Pancreas (tissue), 10 donors: ENCODE results near the gene CRYGD. TPM values are rescaled to one million over a fixed set of nuclear protein-coding genes. Genes with fewer than 3 reads are reported as not detected.
"Not testable (repeated sequence)": the region's sequence is repeated elsewhere in the genome, so short reads cannot be mapped to it uniquely, and the experiment has no call there.

ENCODE experiments used
- ATAC-seq, 4 donors: fragments of 200-7000 bp; cut with Tn5 transposase; one replicate each; pipeline versions ENCODE4 v1.8.0 to v1.9.1; 2020; ENCODE audit warnings: mild to moderate bottlenecking in 4 of 4, moderate library complexity in 4 of 4
- DNase-seq, 6 donors: peaks; one replicate each; pipeline ENCODE4 v3.0.0-alpha.2; 2020
- FAIRE-seq: peaks from 2 replicates; lab custom pipeline; 2012; peaks lifted over from hg19 to GRCh38; lab: Jason Lieb, UNC
- H3K27ac ChIP-seq, 4 donors: fragments of 200-600 bp; sonication (generic); 1 replicate in 3 of 4; 2 replicates in 1 of 4; pipeline versions ENCODE4 v1.5.0 to v1.8.0; 2020
- H3K27me3 ChIP-seq, 4 donors: fragments of 200-600 bp; one replicate each; pipeline ENCODE4 v1.8.0; 2021
- H3K36me3 ChIP-seq, 3 donors: fragments of 200-600 bp; sonication (generic) in 1 of 3; one replicate each; pipeline versions ENCODE4 v1.5.0 to v1.8.0; 2020 to 2021
- H3K4me1 ChIP-seq, 3 donors: fragments of 200-600 bp; one replicate each; pipeline ENCODE4 v1.8.0; 2021
- H3K4me3 ChIP-seq, 4 donors: fragments of 200-600 bp; sonication (generic) in 2 of 4; one replicate each; pipeline versions ENCODE4 v1.5.0 to v1.8.0; 2020 to 2021
- H3K9me3 ChIP-seq, 4 donors: fragments of 200-600 bp; one replicate each; pipeline ENCODE4 v1.8.0; 2021
- CTCF ChIP-seq, 4 donors: fragments of 200-600 bp; sonication (generic) in 3 of 4; IDR thresholded peaks; one replicate each; pipeline versions ENCODE4 v1.5.0 to v1.8.0; 2021; ENCODE audit warnings: antibody characterized with exemption in 4 of 4
- WGBS, 2 donors: extraction: QIAGEN DNeasy Blood & Tissue Kit; methylation state at CpG; one replicate each; pipeline ENCODE4 v1.1.7; 2013; 5-methylcytosine and 5-hydroxymethylcytosine counted together
- intact Hi-C, 3 donors: fragments of 100-400 bp; cut with DNase I; formaldehyde crosslinking; loops; one replicate each; pipeline versions ENCODE4 v1.11.1 to v1.14.2; 2022
- polyA plus RNA-seq, 2 donors: library from polyadenylated mRNA; stranded (reverse); fragments of 200-250 nt; gene quantifications; one replicate each; pipeline ENCODE4 v1.2.3, GENCODE V29; 2013
- total RNA-seq, 6 donors: library from RNA; stranded (reverse); fragmentation: NEBNext Ultra II Directional in 4 of 6; extraction: Animal tissue kit (Norgen Biotek cat#: 25700) in 4 of 6; gene quantifications; one replicate each; pipeline versions ENCODE4 v1.2.1 to v1.2.4, GENCODE V29; 2021 to 2023
- donor health status: healthy with polysubstance abuse.
- donor health status: DM: no; HTN: no; CAD: no; lungs with moderate emphysema.
- donor health status: DM: no; HTN: no; CAD: no.
- donor health status: control.
- donor health status: control.
- donor health status: Bipolar disorder and iron deficiency.
- donor health status: DM: yes; HTN: yes; CAD: no.
- donor health status: DM: no; HTN: no; CAD: no.
- donor health status: DM: no; HTN: no; CAD: no.
- donor health status: DM: yes; HTN: yes; CAD: no.

Gene CRYGD
- total and polyA plus RNA-seq, 8 donors: 0.28 TPM; not detected in 7

GRCh38 chr2:208112969-208113368 lies 11.4 kb downstream of the CRYGD start:
- H3K4me3 ChIP-seq: no peak overlapping the region
- H3K27ac ChIP-seq: no peak overlapping the region
- no peaks in the 10 kb centered on the region for H3K4me1 ChIP-seq
- 56 to 61% methylated on average over 7 of the region's 7 CpGs for WGBS, 2 donors
- FAIRE-seq: no peak
- H3K27me3 ChIP-seq: no peaks in the 10 kb centered on the region
- no peaks in the 10 kb centered on the region for H3K9me3 ChIP-seq
- intact Hi-C loops: no loop called here
- no peak for DNase-seq
- no peak for ATAC-seq
- no peaks in the 10 kb centered on the region for H3K36me3 ChIP-seq
- TF ChIP-seq CTCF (IDR thresholded peaks at IDR 0.05): no peak

GRCh38 chr2:208112273-208112745 lies 12.0 kb downstream of the CRYGD start:
- FAIRE-seq, ATAC-seq, H3K27me3 ChIP-seq, H3K9me3 ChIP-seq, intact Hi-C loops, H3K4me1 ChIP-seq, H3K36me3 ChIP-seq, DNase-seq, H3K27ac ChIP-seq, H3K4me3 ChIP-seq: not testable (repeated sequence)
- WGBS, 2 donors: 28 to 34% methylated on average over 25 to 36 of the region's 36 CpGs

GRCh38 chr2:208103616-208104015 lies 20.7 kb downstream of the CRYGD start:
- intact Hi-C loops: no loop called here
- Histone ChIP-seq H3K4me3 (no peak overlapping the region), H3K27ac (no peak overlapping the region), H3K9me3 (no peaks in the 10 kb centered on the region), H3K36me3 (no peaks in the 10 kb centered on the region), H3K4me1 (no peaks in the 10 kb centered on the region), H3K27me3 (no peaks in the 10 kb centered on the region)
- no peak for FAIRE-seq
- no peak for DNase-seq
- no peak for ATAC-seq
- TF ChIP-seq CTCF (IDR thresholded peaks at IDR 0.05): no peak
- WGBS, 2 donors: 83 to 85% methylated on average over 3 of the region's 3 CpGs

GRCh38 chr2:208101716-208102631 lies 22.4 kb downstream of the CRYGD start:
- Histone ChIP-seq H3K36me3 (no peaks in the 10 kb centered on the region), H3K27ac (no peak overlapping the region), H3K9me3 (no peaks in the 10 kb centered on the region), H3K4me1 (no peaks in the 10 kb centered on the region), H3K27me3 (no peaks in the 10 kb centered on the region), H3K4me3 (no peak overlapping the region)
- FAIRE-seq (no peak), ATAC-seq (peak in 2 of 4 donors; percentile 37 to 69), DNase-seq (no peak)
- 31 to 50% methylated on average over 10 of the region's 10 CpGs for WGBS, 2 donors
- intact Hi-C loops: no loop called here
- no peak for TF ChIP-seq CTCF (IDR thresholded peaks at IDR 0.05)

GRCh38 chr2:208099682-208100470 lies 24.4 kb downstream of the CRYGD start:
- Histone ChIP-seq H3K36me3 (no peaks in the 10 kb centered on the region), H3K27ac (no peak overlapping the region), H3K9me3 (no peaks in the 10 kb centered on the region), H3K27me3 (no peaks in the 10 kb centered on the region), H3K4me3 (no peak overlapping the region), H3K4me1 (no peaks in the 10 kb centered on the region)
- intact Hi-C loops: no loop called here
- ATAC-seq (no peak), FAIRE-seq (no peak), DNase-seq (no peak)
- TF ChIP-seq CTCF (IDR thresholded peaks at IDR 0.05): no peak
- 55 to 70% methylated on average over 13 of the region's 13 CpGs for WGBS, 2 donors

- WGBS, 2 donors: 96 to 100% methylated on average over 1 of the region's 1 CpG
- H3K27ac ChIP-seq, FAIRE-seq, H3K4me1 ChIP-seq, DNase-seq, intact Hi-C loops, ATAC-seq, H3K27me3 ChIP-seq, H3K4me3 ChIP-seq, H3K36me3 ChIP-seq, H3K9me3 ChIP-seq: not testable (repeated sequence)
These were observed 25.6 kb downstream of the CRYGD start for GRCh38 chr2:208098701-208099100.
